H1 (cell line): Measurements from ENCODE around the gene TAS1R3. TPM values are rescaled to one million over a fixed set of nuclear protein-coding genes. Genes with fewer than 3 reads are reported as not detected.
A peak's percentile ranks its signal among the peaks of the same experiment; 100 is the strongest.

ENCODE experiments used
- CTCF ChIA-PET: fragments of 300-600 bp; sonication (Branson Sonifier 250); formaldehyde crosslinking; loops from one replicate; lab custom pipeline; 2021; ENCODE audit not compliant: partially characterized antibody; lab: Charles Lee
- POLR2A ChIA-PET: fragments of 300-600 bp; sonication (Branson Sonifier 250); formaldehyde crosslinking; loops from one replicate; lab custom pipeline; 2021; ENCODE audit warnings: inconsistent platforms; ENCODE audit not compliant: partially characterized antibody; lab: Charles Lee
- DNase-seq, 2 experiments: peaks; one replicate each; pipeline versions ENCODE4 v3.0.0 to v3.0.0-alpha.2; 2010 to 2022; ENCODE audit warnings: low spot score in 2 of 2, low read depth in 1 of 2, mixed read lengths in 1 of 2
- FAIRE-seq: peaks from 2 replicates; lab custom pipeline; 2011; peaks lifted over from hg19 to GRCh38; lab: Jason Lieb, UNC
- H2AFZ ChIP-seq: 2 replicates; pipeline ENCODE4 v1.8.1; 2012; ENCODE audit warnings: low read length, inconsistent platforms
- H2AK5ac ChIP-seq: 2 replicates; pipeline ENCODE4 v1.6.1; 2013; ENCODE audit warnings: low read depth, low read length
- H2BK120ac ChIP-seq: replicated peaks from 2 replicates; pipeline ENCODE3; 2013; ENCODE audit warnings: low read depth, low read length, inconsistent platforms
- H2BK12ac ChIP-seq: 2 replicates; pipeline ENCODE4 v1.6.1; 2013; ENCODE audit warnings: low read depth, low read length
- H2BK15ac ChIP-seq: 2 replicates; pipeline ENCODE4 v1.6.1; 2013; ENCODE audit warnings: low read length
- H2BK20ac ChIP-seq: 2 replicates; pipeline ENCODE4 v1.6.1; 2013; ENCODE audit warnings: low read length
- H2BK5ac ChIP-seq: 2 replicates; pipeline ENCODE4 v1.6.1; 2013; ENCODE audit warnings: low read depth, low read length
- H3K14ac ChIP-seq: 2 replicates; pipeline ENCODE4 v1.6.1; 2013; ENCODE audit warnings: inconsistent platforms; ENCODE audit not compliant: insufficient read length
- H3K18ac ChIP-seq: 2 replicates; pipeline ENCODE4 v1.6.1; 2013; ENCODE audit warnings: low read length; ENCODE audit errors: extremely low read depth
- H3K23ac ChIP-seq: 2 replicates; pipeline ENCODE4 v1.6.1; 2013; ENCODE audit warnings: inconsistent platforms; ENCODE audit not compliant: insufficient read length
- H3K23me2 ChIP-seq: 2 replicates; pipeline ENCODE4 v1.6.1; 2013; ENCODE audit warnings: low read depth, low read length
- H3K27ac ChIP-seq: 2 replicates; pipeline ENCODE4 v1.6.1; 2011; ENCODE audit warnings: low read depth, low read length, inconsistent platforms
- H3K27me3 ChIP-seq, 4 experiments: replicated peaks in 1 of 4; 1 replicate in 1 of 4; 2 replicates in 3 of 4; pipeline versions ENCODE4 v1.6.1 to v1.8.1; 2011 to 2013; ENCODE audit warnings: low read length in 3 of 4, mild to moderate bottlenecking in 3 of 4, inconsistent platforms in 2 of 4, mixed read lengths in 2 of 4, moderate library complexity in 1 of 4; ENCODE audit not compliant: control insufficient read depth in 3 of 4, insufficient read depth in 3 of 4; ENCODE audit errors: extremely low read depth in 1 of 4
- H3K36me3 ChIP-seq, 4 experiments: 2 replicates each; pipeline versions ENCODE4 v1.6.1 to v1.8.1; 2011 to 2013; ENCODE audit warnings: mild to moderate bottlenecking in 4 of 4, low read length in 3 of 4, moderate library complexity in 2 of 4, control low read depth in 1 of 4, inconsistent platforms in 1 of 4; ENCODE audit not compliant: insufficient read depth in 4 of 4, control insufficient read depth in 2 of 4
- H3K4ac ChIP-seq: replicated peaks from 2 replicates; pipeline ENCODE3; 2013; ENCODE audit warnings: low read length, low read depth, mixed read lengths, inconsistent platforms; ENCODE audit not compliant: insufficient read length
- H3K4me1 ChIP-seq, 4 experiments: replicated peaks in 1 of 4; 1 replicate in 1 of 4; 2 replicates in 3 of 4; pipeline versions ENCODE4 v1.6.1 to v1.8.1; 2011 to 2013; ENCODE audit warnings: low read length in 3 of 4, inconsistent platforms in 2 of 4, mixed read lengths in 1 of 4; ENCODE audit not compliant: insufficient read depth in 4 of 4, control insufficient read depth in 3 of 4
- H3K4me2 ChIP-seq, 2 experiments: 2 replicates each; pipeline versions ENCODE4 v1.6.1 to v1.8.1; 2011 to 2013; ENCODE audit warnings: low read depth in 2 of 2, low read length in 2 of 2, control low read depth in 1 of 2, inconsistent platforms in 1 of 2, mild to moderate bottlenecking in 1 of 2; ENCODE audit not compliant: insufficient read depth in 1 of 2
- H3K4me3 ChIP-seq, 4 experiments: fragments of 200-600, 300-600 bp in 1 of 4; sonication (generic), shearing (Covaris generic), sonication (Bioruptor Twin) in 1 of 4; 2 replicates each; pipeline versions ENCODE4 v1.5.1 to v1.8.1; 2011 to 2016; ENCODE audit warnings: low read length in 4 of 4, low read depth in 3 of 4, control low read depth in 2 of 4, inconsistent platforms in 2 of 4, mild to moderate bottlenecking in 2 of 4, mixed read lengths in 1 of 4, moderate library complexity in 1 of 4; ENCODE audit not compliant: insufficient read depth in 2 of 4; ENCODE audit errors: extremely low read depth in 1 of 4
- H3K56ac ChIP-seq: replicated peaks from 2 replicates; pipeline ENCODE3; 2013; ENCODE audit warnings: low read depth, mild to moderate bottlenecking, mixed read lengths, low read length, inconsistent platforms; ENCODE audit not compliant: insufficient read length
- H3K79me1 ChIP-seq: 2 replicates; pipeline ENCODE4 v1.6.1; 2013; ENCODE audit warnings: low read depth, low read length, control low read depth
- H3K79me2 ChIP-seq, 2 experiments: 2 replicates each; pipeline versions ENCODE4 v1.6.1 to v1.8.1; 2012 to 2013; ENCODE audit warnings: low read length in 2 of 2, mild to moderate bottlenecking in 2 of 2, inconsistent platforms in 1 of 2; ENCODE audit not compliant: insufficient read depth in 2 of 2, control insufficient read depth in 1 of 2
- H3K9ac ChIP-seq, 4 experiments: replicated peaks in 1 of 4; 1 replicate in 1 of 4; 2 replicates in 3 of 4; pipeline versions ENCODE4 v1.6.1 to v1.8.1; 2011 to 2013; ENCODE audit warnings: low read depth in 3 of 4, low read length in 3 of 4, control low read depth in 2 of 4, mild to moderate bottlenecking in 2 of 4, moderate library complexity in 2 of 4, inconsistent platforms in 1 of 4; ENCODE audit errors: extremely low read depth in 1 of 4
- H3K9me3 ChIP-seq, 2 experiments: 2 replicates each; pipeline versions ENCODE4 v1.6.1 to v1.8.1; 2012 to 2013; ENCODE audit warnings: mild to moderate bottlenecking in 2 of 2, moderate library complexity in 2 of 2, control low read depth in 1 of 2, inconsistent platforms in 1 of 2, low read depth in 1 of 2, low read length in 1 of 2, mixed read lengths in 1 of 2; ENCODE audit not compliant: insufficient read depth in 2 of 2
- H4K20me1 ChIP-seq, 2 experiments: replicated peaks in 1 of 2; 2 replicates each; pipeline versions ENCODE3 to v1.8.1; 2011 to 2013; ENCODE audit warnings: inconsistent platforms in 2 of 2, low read length in 2 of 2, mild to moderate bottlenecking in 1 of 2; ENCODE audit not compliant: insufficient read depth in 2 of 2, control insufficient read depth in 1 of 2
- H4K5ac ChIP-seq: 2 replicates; pipeline ENCODE4 v1.6.1; 2013; ENCODE audit warnings: low read length, low read depth, mixed read lengths, inconsistent platforms; ENCODE audit not compliant: insufficient read length
- H4K8ac ChIP-seq: 2 replicates; pipeline ENCODE4 v1.8.0; 2013; ENCODE audit warnings: mild to moderate bottlenecking, moderate library complexity, low read length, inconsistent platforms; ENCODE audit not compliant: insufficient read depth; ENCODE audit errors: extremely low read depth
- H4K91ac ChIP-seq: replicated peaks from 2 replicates; pipeline ENCODE3; 2013; ENCODE audit warnings: low read length, mixed read lengths, inconsistent platforms; ENCODE audit not compliant: insufficient read length
- BACH1 ChIP-seq: IDR thresholded peaks from 2 replicates; pipeline ENCODE4 v1.6.1; 2012; ENCODE audit warnings: low read length, improper control_type of control experiment
- CHD2 ChIP-seq: IDR thresholded peaks from 2 replicates; pipeline ENCODE4 v1.6.1; 2012; ENCODE audit warnings: low read length, improper control_type of control experiment
- EGR1 ChIP-seq: IDR thresholded peaks from 2 replicates; pipeline ENCODE4 v1.6.1; 2011; ENCODE audit warnings: low read depth, low read length, borderline replicate concordance
- GABPA ChIP-seq: IDR thresholded peaks from 2 replicates; pipeline ENCODE4 v1.6.1; 2011; ENCODE audit warnings: mild to moderate bottlenecking, low read length, moderate library complexity, borderline replicate concordance; ENCODE audit not compliant: insufficient read depth
- JUND ChIP-seq: IDR thresholded peaks from 2 replicates; pipeline ENCODE4 v1.6.1; 2011; ENCODE audit warnings: mild to moderate bottlenecking, improper control_type of control experiment, low read length
- KDM5A ChIP-seq: fragments of 200-600 bp; IDR thresholded peaks from 2 replicates; pipeline ENCODE4 v1.7.1; 2012; ENCODE audit warnings: mild to moderate bottlenecking, low read length, inconsistent platforms, mixed read lengths
- MAFK ChIP-seq: IDR thresholded peaks from 2 replicates; pipeline ENCODE4 v1.6.1; 2012; ENCODE audit warnings: low read depth, mild to moderate bottlenecking, improper control_type of control experiment, low read length
- POLR2AphosphoS5 ChIP-seq: IDR thresholded peaks from 2 replicates; pipeline ENCODE4 v1.6.1; 2011; ENCODE audit warnings: low read depth, low read length
- SP2 ChIP-seq: IDR thresholded peaks from 2 replicates; pipeline ENCODE4 v1.6.1; 2012; ENCODE audit warnings: mild to moderate bottlenecking, low read length, inconsistent platforms
- WGBS, 2 experiments: shearing (Covaris generic) in 1 of 2; methylation state at CpG; one replicate each; pipeline versions ENCODE4 v1.1.6 to v1.1.7; 2013 to 2015; ENCODE audit warnings: low lambda C conversion rate in 2 of 2, mixed read lengths in 2 of 2, inconsistent platforms in 1 of 2, low coverage in 1 of 2, missing lambda C conversion rate in 1 of 2; ENCODE audit not compliant: insufficient replicate concordance in 2 of 2, insufficient coverage in 1 of 2, insufficient read length in 1 of 2; ENCODE audit errors: extremely low coverage in 1 of 2, missing lambda C conversion rate in 1 of 2; 5-methylcytosine and 5-hydroxymethylcytosine counted together
- polyA plus RNA-seq, 7 experiments: library from polyadenylated mRNA; depleted of rRNA in 3 of 7; stranded (reverse) in 5 of 7; unstranded in 2 of 7; fragments of >200 nt in 5 of 7; fragments of 200-250 nt in 2 of 7; gene quantifications; 1 replicate in 5 of 7; 2 replicates in 1 of 7; 4 replicates in 1 of 7; pipeline versions ENCODE4 v1.2.1 to v1.2.3, GENCODE V29; 2011 to 2013; ENCODE audit warnings: missing spikeins in 2 of 7, mixed read lengths in 2 of 7
- total RNA-seq: library from RNA; stranded (reverse); fragmentation: NEBNext Ultra II Directional; extraction: Animal tissue kit (Norgen Biotek cat#: 25700); gene quantifications from 2 replicates; pipeline ENCODE4 v1.2.1, GENCODE V29; 2021
- TF ChIP-seq, protein P1 (sequence below): IDR thresholded peaks from 2 replicates; pipeline ENCODE4 v1.6.1; 2012; ENCODE audit warnings: inconsistent platforms
- TF ChIP-seq, protein P2 (sequence below), 3 experiments: IDR thresholded peaks; 1 replicate in 2 of 3; 2 replicates in 1 of 3; pipeline versions ENCODE4 v1.5.1 to v1.6.1; 2011; ENCODE audit warnings: low read length in 3 of 3, mild to moderate bottlenecking in 3 of 3, inconsistent platforms in 2 of 3, low read depth in 1 of 3, moderate library complexity in 1 of 3; ENCODE audit not compliant: insufficient read depth in 1 of 3; ENCODE audit errors: control extremely low read depth in 1 of 3

The TAS1R3 gene
- total and polyA plus RNA-seq, 2 of the 8 experiments (the other 6 are each of a cell fraction or from before 2014, with no cell fraction given): 0.03 to 0.19 TPM

DNA sequence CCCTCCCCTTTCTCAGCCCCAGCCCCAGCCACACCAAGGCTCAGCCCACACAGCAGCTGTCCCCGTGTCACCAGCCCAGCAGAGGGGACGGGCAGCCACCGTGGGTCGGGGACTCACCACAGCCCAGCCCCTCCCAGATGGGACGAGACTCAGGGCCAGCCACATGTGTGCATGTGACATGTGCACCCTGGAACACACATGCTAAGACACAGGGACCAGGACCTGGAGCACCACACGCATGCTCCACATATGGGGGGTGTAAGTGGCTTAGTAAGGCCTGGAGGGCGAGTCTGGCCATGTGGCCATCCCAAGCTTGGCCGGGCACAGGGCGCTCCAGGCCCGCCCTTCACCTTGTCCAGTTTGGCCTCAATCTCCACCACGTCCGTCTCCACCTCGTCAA, 27.3 kb upstream of the TAS1R3 start:
- Histone ChIP-seq H3K4me2 (no peak overlapping the region), H2BK20ac (no peak overlapping the region), H3K18ac (no peak overlapping the region), H3K79me1 (peaks cover 4% of the 10 kb centered on the region; the same call in 1 of the 2 replicates), H3K9ac (no peak overlapping the region), H3K14ac (no peak overlapping the region), H3K9me3 (no peaks in the 10 kb centered on the region), H2BK15ac (peak overlapping the region; percentile 31; the same call in 1 of the 2 replicates), H3K23me2 (peaks cover 13% of the 10 kb centered on the region; the same call in 1 of the 2 replicates), H2BK12ac (peak overlapping the region; percentile 96; the same call in 1 of the 2 replicates), H2BK120ac (no peak overlapping the region), H4K20me1 (peaks cover 5 to 23% of the 10 kb centered on the region in 2 experiments), H2AK5ac (peak overlapping the region; percentile 65; the same call in 1 of the 2 replicates), H3K4me3 (no peak overlapping the region), H4K5ac (no peak overlapping the region), H2AFZ (no peak overlapping the region), H3K4me1 (peaks cover 0 to 31% (median 23%) of the 10 kb centered on the region in 4 experiments; a peak in 6 of 7 replicates), H3K23ac (no peak overlapping the region), H3K4ac (no peak overlapping the region), H3K56ac (no peak overlapping the region), H3K27me3 (peaks cover 0 to 4% (median 1%) of the 10 kb centered on the region in 4 experiments; a peak in 1 of 7 replicates), H4K91ac (peak overlapping the region; percentile 74), H3K36me3 (no peaks in the 10 kb centered on the region), H4K8ac (peak overlapping the region; percentile 79), H2BK5ac (peak overlapping the region; percentile 75; the same call in 1 of the 2 replicates), H3K79me2 (peaks cover 0 to 6% of the 10 kb centered on the region in 2 experiments; a peak in 1 of 4 replicates), H3K27ac (no peak overlapping the region)
- FAIRE-seq (no peak), DNase-seq (no peak)
- ChIA-PET POLR2A (interaction anchor here (0.6 to 2.9 kb wide), 2 partner anchors 9 to 147 kb away, joined by 3 to 11 read pairs; no protein-coding TSS in a partner anchor), CTCF (interaction anchor here (0.6 to 2.1 kb wide), 5 partner anchors 13 to 327 kb away, joined by 3 to 17 read pairs (median 4); no protein-coding TSS in a partner anchor)
- WGBS, 2 experiments: 94% methylated on average over 13 of the region's 13 CpGs; no CpG with 5 or more reads in 1 of the 2 experiments
- TF ChIP-seq SP2: no peak
- TF ChIP-seq KDM5A: no peak
- no peak for TF ChIP-seq EGR1
- no peak for TF ChIP-seq MAFK
- TF ChIP-seq POLR2AphosphoS5: no peak
- TF ChIP-seq JUND: no peak
- TF ChIP-seq BACH1: no peak
- no peak for TF ChIP-seq GABPA
- no peak for TF ChIP-seq CHD2
- TF ChIP-seq, protein P1, sequence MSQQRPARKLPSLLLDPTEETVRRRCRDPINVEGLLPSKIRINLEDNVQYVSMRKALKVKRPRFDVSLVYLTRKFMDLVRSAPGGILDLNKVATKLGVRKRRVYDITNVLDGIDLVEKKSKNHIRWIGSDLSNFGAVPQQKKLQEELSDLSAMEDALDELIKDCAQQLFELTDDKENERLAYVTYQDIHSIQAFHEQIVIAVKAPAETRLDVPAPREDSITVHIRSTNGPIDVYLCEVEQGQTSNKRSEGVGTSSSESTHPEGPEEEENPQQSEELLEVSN: no peak
- TF ChIP-seq, protein P2, sequence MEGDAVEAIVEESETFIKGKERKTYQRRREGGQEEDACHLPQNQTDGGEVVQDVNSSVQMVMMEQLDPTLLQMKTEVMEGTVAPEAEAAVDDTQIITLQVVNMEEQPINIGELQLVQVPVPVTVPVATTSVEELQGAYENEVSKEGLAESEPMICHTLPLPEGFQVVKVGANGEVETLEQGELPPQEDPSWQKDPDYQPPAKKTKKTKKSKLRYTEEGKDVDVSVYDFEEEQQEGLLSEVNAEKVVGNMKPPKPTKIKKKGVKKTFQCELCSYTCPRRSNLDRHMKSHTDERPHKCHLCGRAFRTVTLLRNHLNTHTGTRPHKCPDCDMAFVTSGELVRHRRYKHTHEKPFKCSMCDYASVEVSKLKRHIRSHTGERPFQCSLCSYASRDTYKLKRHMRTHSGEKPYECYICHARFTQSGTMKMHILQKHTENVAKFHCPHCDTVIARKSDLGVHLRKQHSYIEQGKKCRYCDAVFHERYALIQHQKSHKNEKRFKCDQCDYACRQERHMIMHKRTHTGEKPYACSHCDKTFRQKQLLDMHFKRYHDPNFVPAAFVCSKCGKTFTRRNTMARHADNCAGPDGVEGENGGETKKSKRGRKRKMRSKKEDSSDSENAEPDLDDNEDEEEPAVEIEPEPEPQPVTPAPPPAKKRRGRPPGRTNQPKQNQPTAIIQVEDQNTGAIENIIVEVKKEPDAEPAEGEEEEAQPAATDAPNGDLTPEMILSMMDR (IDR thresholded peaks at IDR 0.05; ENCODE audit: control extremely low read depth in 1 of 3, insufficient read depth in 1 of 3, low read depth in 1 of 3, low read length in 3 of 3): no peak
